Spleen (tissue), 7 donors: ENCODE measurements around the gene SEC14L1.

Source experiments
- POLR2A ChIP-seq, 3 donors: fragments of 450-650 bp; IDR thresholded peaks; one replicate each; pipeline ENCODE4 v1.5.1; 2017; ENCODE audit warnings: antibody characterized with exemption in 3 of 3, mild to moderate bottlenecking in 1 of 3
- POLR2AphosphoS5 ChIP-seq, 3 donors: sonication (generic); formaldehyde crosslinking; IDR thresholded peaks; one replicate each; pipeline ENCODE4 v1.5.1; 2017; ENCODE audit warnings: antibody characterized with exemption in 3 of 3
- TF ChIP-seq, protein P1 (sequence below), 11 experiments: fragments of 200-600 bp in 7 of 11; fragments of 450-650 bp in 4 of 11; sonication (generic) in 4 of 11; IDR thresholded peaks in 8 of 11; conservative IDR thresholded peaks in 3 of 11; 1 replicate in 7 of 11; 2 replicates in 4 of 11; pipeline versions ENCODE4 v1.4.0 to v1.8.0; 2016 to 2021; ENCODE audit warnings: antibody characterized with exemption in 11 of 11, inconsistent platforms in 4 of 11, mild to moderate bottlenecking in 1 of 11
- donor health status: DM: no; HTN: no; CAD: no; lungs with moderate emphysema.
- donor health status: DM: no; HTN: no; CAD: no.
- donor health status: DM: no; HTN: no; CAD: no.

DNA sequence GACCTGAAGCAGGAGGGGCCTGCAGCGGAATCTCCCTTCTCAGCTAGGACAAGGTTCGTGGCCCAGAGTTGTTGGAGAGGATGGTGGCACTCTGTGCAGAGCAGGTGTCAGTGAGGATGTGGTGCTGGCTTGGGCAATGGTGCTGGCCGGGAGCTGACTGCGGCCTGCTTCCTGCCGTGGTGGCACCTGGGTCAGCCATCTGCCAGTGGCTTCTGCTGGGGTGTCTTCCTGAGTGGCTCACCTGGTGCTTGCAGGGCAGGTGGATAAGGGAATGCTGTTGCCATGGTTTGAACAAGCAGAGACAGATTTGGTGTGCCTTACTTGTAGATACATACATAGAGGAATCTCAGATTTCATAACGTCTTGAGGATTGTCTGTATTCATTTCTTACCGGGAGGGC, 69.6 kb downstream of the SEC14L1 start:
- TF ChIP-seq POLR2AphosphoS5 (IDR thresholded peaks at IDR 0.05) (peak; percentile 53 to 75 (median 72)), POLR2A (IDR thresholded peaks at IDR 0.05) (no peak)
- TF ChIP-seq, protein P1, sequence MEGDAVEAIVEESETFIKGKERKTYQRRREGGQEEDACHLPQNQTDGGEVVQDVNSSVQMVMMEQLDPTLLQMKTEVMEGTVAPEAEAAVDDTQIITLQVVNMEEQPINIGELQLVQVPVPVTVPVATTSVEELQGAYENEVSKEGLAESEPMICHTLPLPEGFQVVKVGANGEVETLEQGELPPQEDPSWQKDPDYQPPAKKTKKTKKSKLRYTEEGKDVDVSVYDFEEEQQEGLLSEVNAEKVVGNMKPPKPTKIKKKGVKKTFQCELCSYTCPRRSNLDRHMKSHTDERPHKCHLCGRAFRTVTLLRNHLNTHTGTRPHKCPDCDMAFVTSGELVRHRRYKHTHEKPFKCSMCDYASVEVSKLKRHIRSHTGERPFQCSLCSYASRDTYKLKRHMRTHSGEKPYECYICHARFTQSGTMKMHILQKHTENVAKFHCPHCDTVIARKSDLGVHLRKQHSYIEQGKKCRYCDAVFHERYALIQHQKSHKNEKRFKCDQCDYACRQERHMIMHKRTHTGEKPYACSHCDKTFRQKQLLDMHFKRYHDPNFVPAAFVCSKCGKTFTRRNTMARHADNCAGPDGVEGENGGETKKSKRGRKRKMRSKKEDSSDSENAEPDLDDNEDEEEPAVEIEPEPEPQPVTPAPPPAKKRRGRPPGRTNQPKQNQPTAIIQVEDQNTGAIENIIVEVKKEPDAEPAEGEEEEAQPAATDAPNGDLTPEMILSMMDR (IDR thresholded peaks at IDR 0.05 in 8 of 11, conservative IDR thresholded peaks at IDR 0.05 in 3 of 11), result no peak
